Stimulated activated effector memory CD8-positive, alpha-beta T cell treated with anti-CD3 and anti-CD28 coated beads, Interleukin-12 subunit alpha, Interleukin-12 subunit beta, amount 100 ng/mL, for 72 hours (primary cell): ENCODE results near the gene EVX2.

Experiments
- ATAC-seq: fragments of 150-1000 bp; cut with Tn5 transposase; 2 replicates; pipeline ENCODE4 v1.10.0; 2021
- DNase-seq, 2 donors: peaks; one replicate each; pipeline ENCODE4 v3.0.0; 2021 to 2022; ENCODE audit warnings: low spot score in 2 of 2
- H3K27ac Mint-ChIP-seq: one replicate; pipeline ENCODE4 v1.8.0; 2022; ENCODE audit warnings: mild to moderate bottlenecking, mixed read lengths
- H3K36me3 Mint-ChIP-seq: one replicate; pipeline ENCODE4 v1.8.0; 2022; ENCODE audit warnings: mild to moderate bottlenecking, mixed read lengths
- H3K4me1 Mint-ChIP-seq: one replicate; pipeline ENCODE4 v1.8.0; 2022; ENCODE audit warnings: mixed read lengths
- H3K4me3 Mint-ChIP-seq: one replicate; pipeline ENCODE4 v1.8.0; 2022; ENCODE audit warnings: mild to moderate bottlenecking, mixed read lengths
- H3K9me3 Mint-ChIP-seq: one replicate; pipeline ENCODE4 v1.8.0; 2022; ENCODE audit warnings: mixed read lengths

EVX2 gene

GRCh38 chr2:176114930-176115625, 31.3 kb upstream of the EVX2 start:
- no peaks in the 10 kb centered on the region for H3K36me3 Mint-ChIP-seq
- H3K4me3 Mint-ChIP-seq = no peak overlapping the region
- no peak overlapping the region for H3K27ac Mint-ChIP-seq
- DNase-seq (no peak), ATAC-seq (no peak)
- peaks cover 12% of the 10 kb centered on the region for H3K4me1 Mint-ChIP-seq
- no peaks in the 10 kb centered on the region for H3K9me3 Mint-ChIP-seq

DNA sequence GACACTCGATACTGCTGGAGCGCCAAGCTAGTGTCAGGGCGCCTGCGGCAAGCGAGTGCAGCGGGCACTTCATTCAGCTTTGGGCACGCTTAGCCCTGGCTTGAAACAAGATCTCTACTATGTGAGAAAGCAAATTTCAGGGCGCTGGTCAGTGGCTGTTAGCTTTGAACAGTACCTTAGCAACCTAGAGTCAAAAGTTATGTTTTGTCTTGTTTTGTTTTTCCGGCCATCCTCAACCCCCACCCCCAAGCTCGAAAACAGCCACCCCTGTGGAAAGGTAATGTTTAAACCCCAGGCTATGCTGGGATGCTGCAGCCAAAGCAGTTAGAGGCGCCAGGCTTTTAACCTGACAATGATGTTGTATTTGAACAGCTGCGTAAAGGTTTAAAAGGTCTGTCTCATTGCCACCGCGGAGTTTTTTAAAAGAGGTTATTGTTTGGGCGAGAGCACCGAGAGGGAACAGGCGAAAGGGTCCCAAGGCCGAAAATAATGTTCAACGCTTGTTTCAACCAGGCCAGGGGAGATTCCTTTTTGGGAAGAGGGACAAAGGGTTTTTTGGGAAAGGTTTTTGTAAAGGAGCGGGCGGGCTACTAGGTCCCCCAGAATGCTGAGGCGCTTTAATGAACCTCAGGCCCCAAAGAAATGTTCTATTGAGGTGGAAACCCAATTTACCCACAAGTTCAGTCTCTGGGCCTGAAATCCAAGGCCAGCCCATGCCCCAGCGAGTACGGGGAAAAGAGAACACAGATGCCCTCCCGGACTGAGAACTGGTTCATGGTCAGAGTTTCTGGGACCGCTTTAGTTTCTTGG, 30.6 kb upstream of the EVX2 start:
- Mint-ChIP-seq H3K27ac (no peak overlapping the region), H3K36me3 (no peaks in the 10 kb centered on the region), H3K4me1 (peaks cover 15% of the 10 kb centered on the region), H3K9me3 (no peaks in the 10 kb centered on the region), H3K4me3 (no peak overlapping the region)
- no peak for ATAC-seq
- DNase-seq = no peak

GRCh38 chr2:176112375-176113302, 28.9 kb upstream of the EVX2 start:
- Mint-ChIP-seq H3K4me1 (peaks cover 10% of the 10 kb centered on the region), H3K27ac (no peak overlapping the region), H3K36me3 (no peaks in the 10 kb centered on the region), H3K9me3 (no peaks in the 10 kb centered on the region), H3K4me3 (no peak overlapping the region)
- DNase-seq = no peak
- ATAC-seq = no peak

- no peak for ATAC-seq
- H3K36me3 Mint-ChIP-seq = no peaks in the 10 kb centered on the region
- no peak overlapping the region for H3K27ac Mint-ChIP-seq
- H3K4me3 Mint-ChIP-seq = no peak overlapping the region
- DNase-seq = no peak
- H3K4me1 Mint-ChIP-seq = peaks cover 10% of the 10 kb centered on the region
- no peaks in the 10 kb centered on the region for H3K9me3 Mint-ChIP-seq
These were observed 28.1 kb upstream of the EVX2 start for GRCh38 chr2:176111846-176112374.

- Mint-ChIP-seq H3K27ac (no peak overlapping the region), H3K9me3 (no peaks in the 10 kb centered on the region), H3K4me3 (no peak overlapping the region), H3K4me1 (peaks cover 13% of the 10 kb centered on the region), H3K36me3 (peaks cover 3% of the 10 kb centered on the region)
- ATAC-seq (no peak), DNase-seq (no peak)
These were observed 27.5 kb upstream of the EVX2 start for GRCh38 chr2:176111309-176111663.

DNA sequence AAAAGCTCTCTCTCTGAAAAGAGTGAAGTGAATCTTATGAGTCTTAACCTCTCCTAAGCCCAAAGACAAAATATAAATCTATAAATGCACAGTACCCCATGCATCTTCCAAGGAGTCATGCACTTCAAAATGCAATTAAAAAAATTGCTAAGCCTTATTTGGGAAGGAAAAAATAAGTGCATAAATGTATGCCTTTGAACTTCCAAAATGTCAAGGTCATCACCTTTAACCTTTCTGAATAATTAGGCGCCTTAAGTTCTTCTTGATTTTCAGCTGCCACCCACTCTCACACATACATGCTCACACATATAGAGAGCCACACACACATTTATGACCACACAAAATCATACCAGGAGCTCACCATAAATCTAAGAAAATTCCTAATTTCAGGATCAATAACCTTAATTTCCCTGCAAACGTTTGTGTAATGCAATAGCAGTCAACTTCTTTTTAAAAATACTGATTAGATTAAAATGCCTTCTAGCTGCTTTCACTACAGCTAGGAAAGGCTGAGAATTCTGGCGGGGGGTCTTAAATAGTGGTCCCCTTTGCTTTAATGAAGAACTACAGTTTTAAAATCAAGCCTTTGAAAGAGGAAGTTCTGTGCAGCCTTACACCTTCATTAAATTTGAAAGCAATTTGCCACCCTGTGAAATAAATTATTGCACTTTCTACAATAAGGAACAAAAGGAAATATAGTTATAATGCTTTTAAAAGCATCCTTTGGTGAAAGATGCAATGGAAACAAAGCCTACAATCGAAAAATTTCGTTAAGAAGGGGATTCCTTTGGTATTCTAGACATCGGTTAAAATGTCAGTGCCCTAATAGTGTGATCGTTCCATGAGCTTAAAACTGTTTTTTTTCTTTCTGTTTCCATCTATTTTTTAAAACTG, 26.9 kb upstream of the EVX2 start:
- DNase-seq = no peak
- no peaks in the 10 kb centered on the region for H3K9me3 Mint-ChIP-seq
- H3K4me1 Mint-ChIP-seq = peaks cover 19% of the 10 kb centered on the region
- no peak overlapping the region for H3K27ac Mint-ChIP-seq
- no peak overlapping the region for H3K4me3 Mint-ChIP-seq
- ATAC-seq = no peak
- peaks cover 7% of the 10 kb centered on the region for H3K36me3 Mint-ChIP-seq

- Mint-ChIP-seq H3K9me3 (no peaks in the 10 kb centered on the region), H3K27ac (no peak overlapping the region), H3K4me3 (no peak overlapping the region), H3K36me3 (peaks cover 7% of the 10 kb centered on the region), H3K4me1 (peaks cover 27% of the 10 kb centered on the region)
- ATAC-seq = no peak
- DNase-seq = no peak
These were observed 26.2 kb upstream of the EVX2 start for GRCh38 chr2:176109946-176110345.

DNA sequence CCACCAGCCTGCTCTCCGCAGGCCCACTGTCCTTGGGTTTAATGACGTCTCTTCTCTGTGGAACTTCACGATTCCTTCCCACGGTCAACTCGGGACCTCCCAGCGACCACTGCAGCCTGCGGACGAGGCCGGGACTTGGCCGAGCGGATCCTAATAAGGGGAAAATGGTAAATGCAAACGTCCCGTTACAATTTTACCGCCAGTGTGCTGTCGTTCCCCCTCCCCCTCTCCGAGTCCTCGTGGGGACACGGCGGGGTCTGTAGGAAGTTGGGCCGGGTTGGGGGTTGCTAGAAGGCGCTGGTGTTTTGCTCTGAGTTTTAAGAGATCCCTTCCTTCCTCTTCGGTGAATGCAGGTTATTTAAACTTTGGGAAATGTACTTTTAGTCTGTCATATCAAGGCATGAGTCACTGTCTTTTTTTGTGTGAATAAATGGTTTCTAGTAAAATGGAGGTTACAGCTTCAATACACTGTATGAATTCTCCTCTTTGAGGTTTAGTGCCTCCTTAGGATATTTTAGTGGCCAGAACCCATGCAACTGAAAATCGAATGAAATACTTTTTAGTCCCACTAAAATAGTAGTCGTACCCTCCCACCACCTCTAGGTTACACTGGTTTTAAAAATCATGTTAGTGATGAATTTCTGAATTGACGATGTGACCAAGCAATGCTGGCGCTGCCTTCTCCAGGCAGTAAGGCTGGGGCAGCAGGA, 25.6 kb upstream of the EVX2 start:
- Mint-ChIP-seq H3K4me3 (no peak overlapping the region), H3K36me3 (peaks cover 7% of the 10 kb centered on the region), H3K9me3 (no peaks in the 10 kb centered on the region), H3K4me1 (peaks cover 33% of the 10 kb centered on the region), H3K27ac (no peak overlapping the region)
- DNase-seq = no peak
- no peak for ATAC-seq

GRCh38 chr2:176107731-176108181, 24.0 kb upstream of the EVX2 start:
- no peak for ATAC-seq
- DNase-seq = no peak
- no peak overlapping the region for H3K4me3 Mint-ChIP-seq
- peaks cover 7% of the 10 kb centered on the region for H3K36me3 Mint-ChIP-seq
- H3K27ac Mint-ChIP-seq = no peak overlapping the region
- no peaks in the 10 kb centered on the region for H3K9me3 Mint-ChIP-seq
- peaks cover 38% of the 10 kb centered on the region for H3K4me1 Mint-ChIP-seq

DNA sequence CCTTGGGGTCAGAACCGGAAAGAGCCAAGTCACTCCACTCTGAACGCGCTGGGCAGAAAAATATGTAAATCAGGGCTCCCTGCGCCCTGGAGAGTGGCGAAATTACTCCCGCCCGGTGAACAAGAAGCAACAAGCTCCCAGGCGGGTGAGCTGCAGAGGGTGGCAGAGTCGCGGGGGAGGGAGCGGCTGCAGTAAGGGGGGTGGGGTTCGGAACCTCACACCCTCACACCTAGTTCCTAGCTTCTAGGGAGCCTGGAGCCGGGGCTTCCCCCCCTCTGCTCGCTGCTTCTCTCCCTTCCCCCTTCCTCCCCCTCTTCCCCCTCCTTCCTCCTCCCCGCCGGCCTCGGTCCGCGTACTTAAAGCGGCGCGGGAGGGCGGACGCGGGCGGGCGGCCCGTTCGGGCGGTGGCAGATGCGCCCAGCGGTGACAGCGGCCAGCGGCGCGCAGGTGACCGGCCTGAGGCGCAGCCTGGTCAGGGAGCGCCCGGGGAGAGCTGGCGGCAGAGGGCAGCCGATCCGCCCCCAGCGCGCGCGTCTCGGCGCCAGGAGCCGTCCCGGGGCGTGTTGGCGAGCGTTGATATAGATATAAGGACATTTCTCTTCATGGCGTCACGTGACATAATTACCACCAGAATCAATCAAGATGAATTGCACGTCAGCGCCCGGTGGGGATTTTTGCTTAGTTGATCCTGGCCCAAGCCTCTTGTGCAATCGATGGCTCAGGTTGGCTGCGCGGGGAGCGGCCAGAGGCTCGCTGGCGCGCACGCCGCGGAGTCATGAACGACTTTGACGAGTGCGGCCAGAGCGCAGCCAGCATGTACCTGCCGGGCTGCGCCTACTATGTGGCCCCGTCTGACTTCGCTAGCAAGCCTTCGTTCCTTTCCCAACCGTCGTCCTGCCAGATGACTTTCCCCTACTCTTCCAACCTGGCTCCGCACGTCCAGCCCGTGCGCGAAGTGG, 23.1 kb upstream of the EVX2 start, which contains the start of gene HOXD11:
Gene HOXD11 (plus strand): TSS at position 700 of the 959 bp plus-strand sequence. CDS start 76 bp downstream, at position 776.
- Mint-ChIP-seq H3K27ac (no peak within 1 kb of the TSS), H3K9me3 (no peaks in the 10 kb centered on the region), H3K4me1 (peaks cover 38% of the 10 kb centered on the region), H3K4me3 (peak within 1 kb of the TSS; percentile 44), H3K36me3 (peaks cover 12% of the 10 kb centered on the region)
- DNase-seq = no peak
- peak; percentile 19 for ATAC-seq

DNA sequence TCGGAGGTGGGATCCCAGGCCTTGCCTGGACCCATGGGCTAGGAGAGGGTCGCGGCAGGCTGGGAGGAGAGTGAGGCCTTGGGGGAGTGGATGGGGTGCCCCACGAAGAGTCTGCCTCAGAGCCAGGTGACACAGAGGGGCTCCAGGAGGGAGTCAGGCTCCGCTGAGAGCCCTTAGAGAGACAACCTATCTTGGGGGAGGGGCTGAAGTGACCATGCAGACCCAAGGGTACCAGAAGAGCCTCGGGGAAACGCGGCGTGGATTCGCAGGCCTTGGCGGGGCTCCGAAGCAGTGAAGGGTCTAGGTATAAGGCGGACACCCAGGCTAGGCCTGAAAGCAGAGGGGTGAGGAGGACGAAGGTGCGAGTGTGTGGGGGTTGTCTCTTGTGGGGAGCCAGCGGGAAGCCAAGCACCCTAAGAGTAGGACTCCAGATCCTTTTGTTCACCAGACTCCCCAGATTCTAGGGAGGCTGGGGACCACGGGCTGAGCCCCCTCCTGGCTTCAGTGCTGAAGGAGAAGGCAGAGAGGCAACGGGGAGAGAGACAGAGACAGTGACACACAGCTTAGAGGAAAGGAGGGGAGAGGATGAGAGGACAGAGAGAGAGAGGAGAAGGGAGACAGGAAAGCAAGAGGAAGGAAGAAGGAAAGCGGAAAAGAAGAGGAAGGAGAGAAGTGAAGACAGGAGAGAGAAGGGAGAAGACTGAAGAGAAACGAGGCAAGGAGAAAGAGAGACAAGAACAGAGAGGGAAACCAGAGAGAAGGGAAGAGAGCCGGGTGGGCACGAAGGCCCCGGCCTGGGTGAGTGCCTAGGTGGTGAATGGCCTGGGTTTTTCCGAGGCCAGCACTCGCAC, 22.2 kb upstream of the EVX2 start:
- H3K27ac Mint-ChIP-seq = no peak overlapping the region
- peak overlapping the region; percentile 44 for H3K4me3 Mint-ChIP-seq
- H3K4me1 Mint-ChIP-seq = peaks cover 38% of the 10 kb centered on the region
- H3K9me3 Mint-ChIP-seq = no peaks in the 10 kb centered on the region
- DNase-seq = no peak
- H3K36me3 Mint-ChIP-seq = peaks cover 15% of the 10 kb centered on the region
- no peak for ATAC-seq

- Mint-ChIP-seq H3K9me3 (no peaks in the 10 kb centered on the region), H3K36me3 (peaks cover 15% of the 10 kb centered on the region), H3K4me1 (peaks cover 38% of the 10 kb centered on the region), H3K4me3 (peak overlapping the region; percentile 39), H3K27ac (no peak overlapping the region)
- ATAC-seq = no peak
- DNase-seq = no peak
These were observed 21.4 kb upstream of the EVX2 start for GRCh38 chr2:176105078-176105729.
